Thymus (tissue), 11 donors: ENCODE results near the gene DCAF6. TPM values are rescaled to one million over a fixed set of nuclear protein-coding genes. Genes with fewer than 3 reads are reported as not detected.
"Not testable (repeated sequence)": the region's sequence is repeated elsewhere in the genome, so short reads cannot be mapped to it uniquely, and the experiment has no call there.

Experiments
- DNase-seq, 9 donors: peaks; one replicate each; pipeline ENCODE4 v3.0.0-alpha.2; 2013; ENCODE audit warnings: low spot score in 9 of 9, low read depth in 6 of 9, missing footprints in 1 of 9
- H3K27ac ChIP-seq, 2 donors: one replicate each; pipeline ENCODE4 v1.5.1; 2013; ENCODE audit warnings: control low read depth in 1 of 2, low read depth in 1 of 2, low read length in 1 of 2, mild to moderate bottlenecking in 1 of 2, moderate library complexity in 1 of 2
- H3K27me3 ChIP-seq, 2 donors: one replicate each; pipeline ENCODE4 v1.5.1; 2013; ENCODE audit warnings: low read length in 1 of 2; ENCODE audit not compliant: control insufficient read depth in 2 of 2, insufficient read depth in 1 of 2
- H3K36me3 ChIP-seq, 2 donors: one replicate each; pipeline ENCODE4 v1.5.1; 2013; ENCODE audit warnings: low read length in 1 of 2, mild to moderate bottlenecking in 1 of 2, moderate library complexity in 1 of 2; ENCODE audit not compliant: control insufficient read depth in 2 of 2, insufficient read depth in 2 of 2
- H3K4me1 ChIP-seq, 2 donors: one replicate each; pipeline ENCODE4 v1.5.1; 2013; ENCODE audit warnings: low read length in 2 of 2; ENCODE audit not compliant: control insufficient read depth in 2 of 2, insufficient read depth in 2 of 2
- H3K4me3 ChIP-seq, 2 donors: one replicate each; pipeline ENCODE4 v1.5.1; 2013; ENCODE audit warnings: low read length in 2 of 2, control low read depth in 1 of 2, mild to moderate bottlenecking in 1 of 2
- H3K9me3 ChIP-seq, 2 donors: one replicate each; pipeline ENCODE4 v1.5.1; 2013; ENCODE audit warnings: low read length in 1 of 2, mild to moderate bottlenecking in 1 of 2; ENCODE audit not compliant: control insufficient read depth in 2 of 2, insufficient read depth in 1 of 2
- WGBS: extraction: QIAGEN DNeasy Blood & Tissue Kit; methylation state at CpG from one replicate; pipeline ENCODE4 v1.1.7; 2013; 5-methylcytosine and 5-hydroxymethylcytosine counted together
- polyA plus RNA-seq: library from polyadenylated mRNA; stranded (reverse); fragments of 200-250 nt; gene quantifications from one replicate; pipeline ENCODE4 v1.2.3, GENCODE V29; 2013
- total RNA-seq: library from RNA; stranded (reverse); fragments of 120-200 nt; gene quantifications from one replicate; pipeline ENCODE4 v1.2.4, GENCODE V29; 2013
- donor health status: healthy.

DCAF6 gene
- total and polyA plus RNA-seq, 2 donors: 28.0 to 51.7 TPM

GRCh38 chr1:167928457-167928852 lies 8.0 kb upstream of the DCAF6 start:
- Histone ChIP-seq H3K36me3 (no peaks in the 10 kb centered on the region), H3K4me1 (no peaks in the 10 kb centered on the region), H3K27me3 (no peaks in the 10 kb centered on the region), H3K27ac (no peak overlapping the region), H3K9me3 (no peaks in the 10 kb centered on the region), H3K4me3 (no peak overlapping the region)
- no peak for DNase-seq
- WGBS: over 99% methylated on average over 2 of the region's 2 CpGs

- not testable (repeated sequence) for H3K27ac ChIP-seq, H3K4me3 ChIP-seq, H3K27me3 ChIP-seq, DNase-seq, H3K4me1 ChIP-seq, H3K9me3 ChIP-seq, H3K36me3 ChIP-seq
- 98% methylated on average over 9 of the region's 9 CpGs for WGBS
Observed at GRCh38 chr1:167928919-167929318, 7.6 kb upstream of the DCAF6 start.

- WGBS: 97% methylated on average over 1 of the region's 1 CpG
- Histone ChIP-seq H3K4me1 (no peaks in the 10 kb centered on the region), H3K4me3 (no peak overlapping the region), H3K27me3 (no peaks in the 10 kb centered on the region), H3K36me3 (no peaks in the 10 kb centered on the region), H3K27ac (no peak overlapping the region), H3K9me3 (no peaks in the 10 kb centered on the region)
- no peak for DNase-seq
Observed at GRCh38 chr1:167929725-167930124, 6.8 kb upstream of the DCAF6 start.

- no peaks in the 10 kb centered on the region for H3K36me3 ChIP-seq
- no peak overlapping the region for H3K27ac ChIP-seq
- H3K4me1 ChIP-seq: peaks cover 4 to 5% of the 10 kb centered on the region in 2 donors
- no peak overlapping the region for H3K4me3 ChIP-seq
- no peaks in the 10 kb centered on the region for H3K27me3 ChIP-seq
- 90% methylated on average over 4 of the region's 4 CpGs for WGBS
- DNase-seq: no peak
- no peaks in the 10 kb centered on the region for H3K9me3 ChIP-seq
Observed at GRCh38 chr1:167933788-167934187, 2.7 kb upstream of the DCAF6 start.

- Histone ChIP-seq H3K27ac (peak overlapping the region; percentile 93 to 94), H3K4me1 (peaks cover 4 to 5% of the 10 kb centered on the region in 2 donors), H3K9me3 (no peaks in the 10 kb centered on the region), H3K36me3 (no peaks in the 10 kb centered on the region), H3K4me3 (peak overlapping the region; percentile 63 to 93), H3K27me3 (no peaks in the 10 kb centered on the region)
- 28% methylated on average over 4 of the region's 4 CpGs for WGBS
- peak in 2 of 9 donors; percentile 4 to 26 for DNase-seq
Observed at GRCh38 chr1:167934426-167935215, 1.9 kb upstream of the DCAF6 start.

DNA sequence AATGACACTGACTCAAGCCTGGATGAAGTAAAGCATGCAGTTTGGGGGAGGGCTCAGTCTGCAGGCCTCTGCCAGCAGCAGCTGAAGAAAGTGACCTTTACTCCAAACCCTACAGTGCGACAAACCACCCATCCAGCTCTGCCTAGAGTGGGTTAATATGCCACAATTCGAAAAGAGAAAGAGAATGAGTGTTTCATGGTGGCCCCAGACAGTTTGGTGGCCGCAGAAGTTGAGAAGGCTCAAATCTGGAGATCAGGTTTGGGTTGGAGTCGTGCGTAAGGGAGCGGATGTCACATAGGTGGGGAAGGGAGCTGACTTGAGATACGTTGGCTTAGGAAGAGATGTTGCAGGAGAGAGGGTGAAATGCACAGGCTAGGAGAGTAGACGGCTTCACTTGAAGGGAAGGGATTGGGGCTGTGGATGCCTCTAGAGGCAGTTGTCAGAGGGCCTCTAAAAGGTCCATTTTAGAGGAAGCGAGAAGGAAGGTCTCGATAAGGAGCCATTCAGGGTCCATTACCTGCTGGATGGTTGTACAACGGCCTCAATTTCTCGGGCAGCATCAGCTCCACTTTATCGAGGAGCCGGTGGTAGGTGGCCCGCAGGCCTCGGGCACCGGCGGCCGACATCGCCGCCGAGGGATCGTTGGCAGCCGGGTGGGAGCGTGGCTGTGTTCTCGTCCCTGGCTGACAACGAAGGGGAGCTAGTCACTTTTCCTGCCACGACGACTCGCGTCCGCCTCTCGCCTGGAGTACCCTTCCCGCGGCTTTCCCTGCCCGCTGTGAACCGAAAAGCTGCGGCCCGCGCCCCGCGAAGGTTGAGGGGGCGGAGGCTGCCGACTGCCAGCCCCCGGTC lies 1.0 kb upstream of the DCAF6 start:
- peak in 8 of 9 donors; percentile 42 to 77 (median 52) for DNase-seq
- H3K4me3 ChIP-seq: peak overlapping the region; percentile 63 to 93
- H3K36me3 ChIP-seq: no peaks in the 10 kb centered on the region
- no peaks in the 10 kb centered on the region for H3K9me3 ChIP-seq
- no peaks in the 10 kb centered on the region for H3K27me3 ChIP-seq
- under 1% methylated on average over 45 of the region's 45 CpGs for WGBS
- H3K4me1 ChIP-seq: peaks cover 4 to 5% of the 10 kb centered on the region in 2 donors
- H3K27ac ChIP-seq: peak overlapping the region; percentile 93 to 94

DNA sequence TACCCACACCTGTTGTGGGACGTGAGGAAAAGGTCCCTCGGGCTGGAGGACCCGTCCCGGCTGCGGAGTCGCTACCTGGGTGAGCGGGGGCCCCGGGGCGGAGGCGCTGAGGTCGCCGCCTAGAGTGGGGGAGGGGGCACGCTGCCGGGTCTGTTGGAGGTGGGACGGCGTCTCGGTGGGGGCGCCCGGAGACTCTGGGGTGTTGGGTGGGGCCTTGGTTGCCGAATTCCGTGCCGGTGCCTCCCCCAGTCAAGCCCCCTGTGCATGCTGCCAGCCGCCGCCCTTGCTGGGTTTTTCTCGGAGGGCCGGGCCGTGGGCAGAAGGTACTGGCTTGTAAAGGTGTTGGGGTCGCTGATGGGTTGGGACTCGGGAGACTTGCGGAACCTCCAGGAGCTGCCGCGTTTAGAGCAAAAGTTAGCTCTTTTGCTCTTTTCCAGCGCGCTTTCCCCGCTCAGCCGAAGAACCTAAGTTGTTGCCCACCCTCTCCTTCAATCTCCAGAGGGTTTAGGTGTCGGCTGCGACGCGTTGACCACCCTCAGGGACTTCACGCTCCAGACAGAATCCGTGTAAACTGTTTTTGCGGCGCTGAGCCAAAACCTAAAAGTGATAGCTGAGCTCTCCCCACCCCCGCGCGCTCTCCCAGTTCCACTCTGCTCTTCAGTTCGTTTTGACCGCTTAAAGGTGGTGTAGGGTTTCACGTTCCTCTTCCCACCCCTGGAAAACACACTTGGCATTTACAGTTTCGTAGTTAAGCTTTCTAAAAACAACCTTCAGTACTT lies 636 bp downstream of the DCAF6 start, which contains the start of gene MPC2:
TSS of gene MPC2 (minus strand) at position 143 of the 779 bp plus-strand sequence. CDS start 1,231 bp downstream, outside the sequence.
- H3K4me1 ChIP-seq: peaks cover 4 to 5% of the 10 kb centered on the region in 2 donors
- peak; percentile 40 to 86 (median 68) for DNase-seq
- no peaks in the 10 kb centered on the region for H3K27me3 ChIP-seq
- peak within 1 kb of the TSS; percentile 97 to 99 for H3K27ac ChIP-seq
- no peaks in the 10 kb centered on the region for H3K9me3 ChIP-seq
- H3K36me3 ChIP-seq: no peaks in the 10 kb centered on the region
- WGBS: under 1% methylated on average over 51 of the region's 51 CpGs
- H3K4me3 ChIP-seq: peak within 1 kb of the TSS; percentile 63 to 93

GRCh38 chr1:167937709-167938010 lies 1.2 kb downstream of the DCAF6 start:
- H3K4me1 ChIP-seq: peaks cover 4 to 5% of the 10 kb centered on the region in 2 donors
- peak overlapping the region; percentile 97 to 99 for H3K27ac ChIP-seq
- H3K36me3 ChIP-seq: no peaks in the 10 kb centered on the region
- H3K27me3 ChIP-seq: no peaks in the 10 kb centered on the region
- DNase-seq: no peak
- 0% methylated on average over 5 of the region's 5 CpGs for WGBS
- peak overlapping the region; percentile 63 to 93 for H3K4me3 ChIP-seq
- H3K9me3 ChIP-seq: no peaks in the 10 kb centered on the region
